OCI-LY3 (cell line): ENCODE data around the gene GABRG1.

Experiments used
- H2AFZ ChIP-seq: fragments of 200-600, 300-600 bp; shearing (Covaris generic); 2 replicates; pipeline ENCODE4 v1.6.0; 2014; ENCODE audit warnings: antibody characterized with exemption, low read depth, low read length
- H3K27ac ChIP-seq: fragments of 200-600, 300-600 bp; sonication (generic); 2 replicates; pipeline ENCODE4 v1.5.1; 2014; ENCODE audit warnings: mild to moderate bottlenecking, low read length, moderate library complexity, mixed read lengths
- H3K27me3 ChIP-seq: fragments of 200-600, 300-600 bp; sonication (generic); 2 replicates; pipeline ENCODE4 v1.6.1; 2014; ENCODE audit warnings: low read depth, low read length, mixed read lengths
- H3K36me3 ChIP-seq: fragments of 200-600, 300-600 bp; sonication (generic); replicated peaks from 2 replicates; pipeline ENCODE3; 2014; ENCODE audit warnings: low read depth, low read length, mixed read lengths
- H3K4me1 ChIP-seq: fragments of 300-600, 200-600 bp; sonication (generic); 2 replicates; pipeline ENCODE4 v1.6.1; 2014; ENCODE audit warnings: low read length, mixed read lengths
- H3K4me2 ChIP-seq: fragments of 200-600, 300-600 bp; sonication (generic); 2 replicates; pipeline ENCODE4 v1.6.1; 2014; ENCODE audit warnings: low read length, mixed read lengths
- H3K4me3 ChIP-seq: fragments of 300-600, 200-600 bp; sonication (generic); 2 replicates; pipeline ENCODE4 v1.5.1; 2014; ENCODE audit warnings: antibody characterized with exemption, mild to moderate bottlenecking, low read length, moderate library complexity
- H3K79me2 ChIP-seq: fragments of 300-600, 200-600 bp; shearing (Covaris generic); 2 replicates; pipeline ENCODE4 v1.6.1; 2014; ENCODE audit warnings: mild to moderate bottlenecking, low read length, mixed read lengths
- H3K9ac ChIP-seq: fragments of 300-600, 200-600 bp; shearing (Covaris generic); 2 replicates; pipeline ENCODE4 v1.6.0; 2014; ENCODE audit warnings: mild to moderate bottlenecking, low read length, moderate library complexity
- H3K9me3 ChIP-seq: fragments of 200-600, 300-600 bp; shearing (Covaris generic); 2 replicates; pipeline ENCODE4 v1.6.1; 2014; ENCODE audit warnings: low read length, mixed read lengths; ENCODE audit not compliant: insufficient read depth
- H4K20me1 ChIP-seq: fragments of 200-600, 300-600 bp; sonication (generic); 2 replicates; pipeline ENCODE4 v1.6.1; 2016; ENCODE audit warnings: low read length, mixed read lengths; ENCODE audit not compliant: insufficient read depth
- CTCF ChIP-seq: fragments of 200-600, 300-600 bp; sonication (generic); IDR thresholded peaks from 2 replicates; pipeline ENCODE4 v1.5.1; 2014; ENCODE audit warnings: antibody characterized with exemption, low read length, low read depth
- EZH2phosphoT487 ChIP-seq: fragments of 200-600 bp; shearing (Covaris generic); IDR thresholded peaks from 2 replicates; pipeline ENCODE4 v1.6.1; 2018; ENCODE audit warnings: antibody characterized with exemption, mixed run types, low read depth

The GABRG1 gene

GRCh38 chr4:46081674-46082073, 42.2 kb downstream of the GABRG1 start:
- Histone ChIP-seq H2AFZ (no peak overlapping the region), H3K27me3 (no peaks in the 10 kb centered on the region), H3K4me2 (no peak overlapping the region), H3K27ac (no peak overlapping the region), H3K36me3 (no peaks in the 10 kb centered on the region), H3K4me3 (no peak overlapping the region), H3K9me3 (no peaks in the 10 kb centered on the region), H4K20me1 (no peaks in the 10 kb centered on the region), H3K4me1 (no peaks in the 10 kb centered on the region), H3K79me2 (no peaks in the 10 kb centered on the region), H3K9ac (no peak overlapping the region)
- TF ChIP-seq CTCF (no peak), EZH2phosphoT487 (no peak)

DNA sequence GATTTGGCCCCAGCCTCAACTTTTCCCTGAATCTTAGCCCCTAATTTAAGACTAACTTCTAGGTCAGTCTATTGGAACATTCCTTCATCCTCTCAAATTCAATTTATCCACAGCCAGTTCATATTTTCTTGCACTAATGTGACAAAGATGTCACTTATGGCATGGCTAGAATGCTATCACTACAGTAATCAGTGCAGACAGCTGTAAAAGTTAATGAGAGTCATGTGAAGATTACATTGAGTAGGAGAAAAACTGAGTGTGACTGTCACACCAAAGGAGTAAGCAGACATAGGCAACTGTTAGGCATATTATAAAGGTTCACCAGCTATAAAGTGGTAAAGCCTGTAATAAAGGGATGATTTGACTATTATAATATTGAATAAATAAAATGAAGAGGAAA, 42.6 kb downstream of the GABRG1 start:
- no peaks in the 10 kb centered on the region for H3K4me1 ChIP-seq
- no peak overlapping the region for H3K4me3 ChIP-seq
- H3K27ac ChIP-seq: no peak overlapping the region
- no peaks in the 10 kb centered on the region for H3K27me3 ChIP-seq
- H4K20me1 ChIP-seq: no peaks in the 10 kb centered on the region
- H3K79me2 ChIP-seq: no peaks in the 10 kb centered on the region
- no peaks in the 10 kb centered on the region for H3K9me3 ChIP-seq
- no peak overlapping the region for H2AFZ ChIP-seq
- no peak for TF ChIP-seq CTCF
- H3K9ac ChIP-seq: no peak overlapping the region
- H3K4me2 ChIP-seq: no peak overlapping the region
- no peaks in the 10 kb centered on the region for H3K36me3 ChIP-seq

GRCh38 chr4:46073778-46074177, 50.1 kb downstream of the GABRG1 start:
- H3K4me2 ChIP-seq: no peak overlapping the region

GRCh38 chr4:46051392-46051791, 72.5 kb downstream of the GABRG1 start:
- Histone ChIP-seq H3K9ac (no peak overlapping the region), H3K27ac (no peak overlapping the region), H3K9me3 (no peaks in the 10 kb centered on the region), H3K27me3 (no peaks in the 10 kb centered on the region), H3K36me3 (no peaks in the 10 kb centered on the region), H3K4me3 (no peak overlapping the region), H4K20me1 (no peaks in the 10 kb centered on the region), H3K79me2 (no peaks in the 10 kb centered on the region), H3K4me1 (no peaks in the 10 kb centered on the region), H3K4me2 (no peak overlapping the region), H2AFZ (no peak overlapping the region)
- TF ChIP-seq CTCF (no peak), EZH2phosphoT487 (no peak)

More at GRCh38 chr4:46073778-46074177, 50.1 kb downstream of the GABRG1 start:
- Histone ChIP-seq H3K79me2 (no peaks in the 10 kb centered on the region), H3K9me3 (no peaks in the 10 kb centered on the region), H3K4me3 (no peak overlapping the region), H3K9ac (no peak overlapping the region), H2AFZ (no peak overlapping the region), H3K27ac (no peak overlapping the region), H4K20me1 (no peaks in the 10 kb centered on the region), H3K36me3 (no peaks in the 10 kb centered on the region), H3K4me1 (no peaks in the 10 kb centered on the region), H3K27me3 (no peaks in the 10 kb centered on the region)
- TF ChIP-seq CTCF: no peak
- TF ChIP-seq EZH2phosphoT487: no peak
